HG02852 (cell line): Measurements from ENCODE around the gene DMRTA1.
"Not testable (repeated sequence)": the region's sequence is repeated elsewhere in the genome, so short reads cannot be mapped to it uniquely, and the experiment has no call there.

Source experiments
- ATAC-seq: cut with Tn5 transposase; IDR thresholded peaks from one replicate; pipeline ENCODE4 v1.9.1; 2021; ENCODE audit warnings: mild to moderate bottlenecking, moderate library complexity; ENCODE audit not compliant: unreplicated experiment

The DMRTA1 gene

DNA sequence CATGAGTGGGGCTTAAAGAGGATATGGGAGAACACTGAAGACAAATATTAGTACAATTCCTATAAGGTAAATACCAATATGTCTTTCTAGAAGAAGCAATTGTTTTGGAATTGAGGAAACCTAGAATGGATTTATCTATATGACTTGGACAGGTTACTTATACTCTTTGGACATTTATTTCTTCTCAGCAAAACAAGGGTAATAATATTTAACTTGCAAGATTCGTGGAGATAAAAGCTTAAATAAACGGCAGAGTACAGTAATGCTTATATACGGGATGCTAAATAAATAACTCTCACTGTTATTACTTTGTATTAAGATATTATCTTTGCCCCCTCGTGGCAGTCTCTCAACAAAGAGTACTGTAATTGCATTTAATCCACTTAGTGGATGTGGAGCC lies 8.6 kb downstream of the DMRTA1 start:
- no peak for ATAC-seq

DNA sequence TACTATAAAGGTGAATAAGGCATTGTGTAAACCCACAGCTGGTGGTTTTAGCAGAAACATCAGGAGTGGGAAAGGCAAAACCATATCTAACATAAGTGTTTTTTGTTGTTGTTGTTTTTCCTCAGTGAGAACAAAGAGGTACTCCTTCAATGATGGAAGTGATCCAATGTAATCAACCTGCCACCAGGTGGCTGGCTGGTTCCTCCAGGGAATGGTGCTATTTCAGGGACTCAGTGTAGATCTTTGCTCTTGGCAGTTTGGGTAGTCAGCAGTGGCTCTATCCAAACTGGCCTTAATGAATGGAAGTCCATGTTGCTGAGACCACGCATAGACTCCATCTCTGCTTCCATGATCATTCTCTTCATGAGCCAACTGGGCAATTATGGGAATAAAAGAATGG lies 10.8 kb downstream of the DMRTA1 start:
- ATAC-seq: no peak

DNA sequence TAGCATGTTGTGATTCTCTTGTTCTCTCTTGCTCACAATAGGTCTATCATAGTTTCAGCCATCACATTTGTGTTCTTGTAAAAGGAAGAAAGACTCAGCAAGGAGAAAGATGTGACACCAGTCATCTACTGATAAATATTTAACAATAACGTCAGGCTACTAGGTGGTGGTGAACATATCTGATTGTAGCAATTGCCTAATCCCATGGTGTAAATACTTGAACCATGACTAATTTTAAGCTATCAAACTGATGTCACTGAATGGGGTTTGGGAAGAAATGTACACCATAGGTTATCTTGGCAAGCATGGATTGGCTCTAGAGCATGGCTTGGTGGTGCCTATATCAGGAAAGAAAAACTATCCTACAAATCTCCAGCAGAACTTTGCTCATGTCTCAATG lies 16.6 kb downstream of the DMRTA1 start:
- ATAC-seq: no peak

DNA sequence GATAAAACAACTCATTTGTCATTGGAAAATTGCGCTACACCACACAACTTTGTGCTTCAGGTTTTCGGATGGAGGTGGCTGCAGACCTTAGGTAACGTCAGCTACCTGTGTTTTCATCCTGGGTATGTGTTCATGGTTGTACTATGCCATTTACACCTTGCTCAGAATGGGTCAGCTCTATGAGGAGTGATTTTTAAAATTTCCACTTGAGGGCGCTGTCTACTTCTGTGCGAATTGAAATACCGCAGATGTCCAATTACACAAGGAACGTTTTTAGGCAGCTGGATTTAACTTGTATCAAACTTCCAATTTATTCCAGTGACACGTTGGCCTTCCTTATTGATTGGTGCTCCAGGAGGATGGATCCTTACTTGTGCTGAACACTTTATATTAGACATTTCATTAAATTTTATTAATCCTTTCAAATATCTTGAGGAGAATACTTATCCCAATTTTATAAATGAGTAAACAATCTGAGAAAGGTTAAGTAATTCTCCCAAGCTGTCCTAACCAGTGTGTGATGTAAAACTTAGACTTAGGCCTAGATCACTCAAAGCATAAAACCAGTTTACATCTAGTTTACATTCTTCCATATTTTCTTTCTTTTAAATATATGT lies 23.4 kb downstream of the DMRTA1 start:
- ATAC-seq: peak; percentile 71

DNA sequence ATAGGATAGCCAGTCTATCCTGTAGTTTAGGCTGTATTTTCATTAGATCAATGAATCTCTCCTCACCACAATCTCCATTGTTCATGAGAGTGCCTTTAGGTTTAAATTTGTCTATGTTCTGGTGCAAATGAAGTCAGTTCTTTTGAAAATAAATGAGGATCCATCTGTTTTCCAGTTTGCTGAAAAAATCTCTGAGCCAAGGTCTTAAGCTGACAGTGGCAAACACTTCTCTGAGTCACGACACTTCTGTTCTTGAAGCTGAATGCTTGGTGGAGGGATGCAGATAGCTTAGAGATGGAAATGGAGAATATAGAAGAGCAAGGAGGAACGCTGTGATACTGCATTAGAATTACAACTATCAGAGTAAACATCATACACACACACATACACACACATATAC lies 34.9 kb downstream of the DMRTA1 start:
- ATAC-seq: no peak

DNA sequence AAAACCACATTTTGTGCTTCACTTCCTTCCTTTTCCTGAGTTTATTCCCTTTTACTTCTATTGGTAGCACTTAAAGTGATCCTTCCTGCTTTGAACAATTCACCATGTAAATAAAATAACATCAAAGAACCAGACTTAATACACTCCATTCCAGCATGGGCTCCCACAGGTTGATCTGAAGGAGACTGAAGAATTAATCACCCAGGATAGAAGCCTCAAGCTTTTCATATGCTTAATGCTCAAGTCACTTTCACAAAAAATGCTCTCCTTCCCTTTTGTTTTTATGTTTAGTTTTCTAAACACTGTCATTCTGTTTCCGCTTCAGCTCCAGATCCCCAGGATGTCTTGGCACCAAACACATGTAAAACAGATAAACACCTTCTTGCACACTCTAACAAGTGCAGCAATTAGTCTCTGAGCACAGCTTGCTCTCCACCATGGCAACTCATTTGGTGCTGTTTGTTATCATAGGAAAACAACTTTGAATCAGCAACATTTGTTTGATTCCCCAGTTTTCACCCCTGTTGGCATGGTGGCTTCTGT lies 37.0 kb downstream of the DMRTA1 start:
- ATAC-seq: no peak

DNA sequence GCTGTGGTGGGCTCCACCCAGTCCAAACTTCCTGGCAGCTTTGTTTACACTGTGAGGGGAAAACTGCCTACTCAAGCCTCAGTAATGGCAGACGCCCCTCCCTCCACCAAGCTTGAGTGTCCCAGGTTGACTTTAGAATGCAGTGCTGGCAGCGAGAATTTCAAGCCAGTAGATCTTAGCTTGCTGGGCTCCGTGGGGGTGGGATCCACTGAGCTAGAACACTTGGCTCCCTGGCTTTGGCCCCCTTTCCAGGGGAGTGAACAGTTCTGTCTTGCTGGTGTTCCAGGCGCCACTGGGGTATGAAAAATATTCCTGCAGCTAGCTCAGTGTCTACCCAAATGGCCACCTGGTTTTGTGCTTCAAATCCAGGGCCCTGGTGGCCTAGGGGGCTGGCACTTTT lies 49.6 kb downstream of the DMRTA1 start:
- ATAC-seq: not testable (repeated sequence)
